ENCODE measurements around the gene TOMT.

Gene TOMT, protein sequence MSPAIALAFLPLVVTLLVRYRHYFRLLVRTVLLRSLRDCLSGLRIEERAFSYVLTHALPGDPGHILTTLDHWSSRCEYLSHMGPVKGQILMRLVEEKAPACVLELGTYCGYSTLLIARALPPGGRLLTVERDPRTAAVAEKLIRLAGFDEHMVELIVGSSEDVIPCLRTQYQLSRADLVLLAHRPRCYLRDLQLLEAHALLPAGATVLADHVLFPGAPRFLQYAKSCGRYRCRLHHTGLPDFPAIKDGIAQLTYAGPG

DNA sequence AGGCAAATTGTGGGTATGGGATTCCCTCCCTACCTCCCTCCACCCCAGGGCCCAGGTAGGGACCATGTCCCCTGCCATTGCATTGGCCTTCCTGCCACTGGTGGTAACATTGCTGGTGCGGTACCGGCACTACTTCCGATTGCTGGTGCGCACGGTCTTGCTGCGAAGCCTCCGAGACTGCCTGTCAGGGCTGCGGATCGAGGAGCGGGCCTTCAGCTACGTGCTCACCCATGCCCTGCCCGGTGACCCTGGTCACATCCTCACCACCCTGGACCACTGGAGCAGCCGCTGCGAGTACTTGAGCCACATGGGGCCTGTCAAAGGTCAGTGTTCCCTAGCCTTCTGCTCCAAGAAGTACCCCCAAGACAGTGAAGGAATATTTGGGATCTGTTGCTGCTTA lies at the start of gene TOMT:
Gene TOMT, plus strand, starts transcription at position 37 of the 400 bp plus-strand sequence. Its CDS starts 28 bp downstream, at position 65.
- no peak for DNase-seq
- no peak for ATAC-seq

- DNase-seq = no peak
- no peak for ATAC-seq
These were observed 47.2 kb upstream of the TOMT start for GRCh38 chr11:72058416-72059034.

DNA sequence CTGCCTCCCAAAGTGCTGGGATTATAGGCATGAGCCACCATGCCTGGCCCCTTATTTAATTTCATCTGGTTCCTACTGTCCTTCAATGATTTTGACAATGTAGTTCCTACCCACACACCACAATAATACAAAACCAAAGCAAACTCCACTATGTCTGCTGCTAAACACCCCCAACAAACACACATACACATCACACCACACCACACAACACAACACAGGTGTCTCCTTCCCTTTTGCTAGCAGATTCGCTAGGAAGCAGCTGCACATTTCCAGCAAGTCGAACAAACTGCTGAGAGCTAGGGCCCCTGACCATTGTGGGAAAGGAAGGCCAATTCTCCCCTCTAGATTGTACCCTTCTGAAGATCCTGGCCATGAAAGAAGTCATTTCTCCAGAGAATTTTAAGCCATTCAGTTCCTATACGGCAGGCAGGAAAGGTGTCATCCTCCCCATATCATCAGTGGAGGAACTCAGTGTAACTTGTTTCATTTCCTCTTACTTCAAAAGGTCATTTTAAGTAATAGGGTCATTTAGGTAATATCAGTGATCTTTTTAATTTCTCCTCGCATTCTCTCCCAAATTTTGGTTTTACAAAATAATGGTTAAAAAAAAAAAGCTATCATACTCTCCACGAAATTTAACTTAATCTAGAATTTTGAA lies 43.9 kb upstream of the TOMT start:
- ATAC-seq (no peak), DNase-seq (no peak)

DNA sequence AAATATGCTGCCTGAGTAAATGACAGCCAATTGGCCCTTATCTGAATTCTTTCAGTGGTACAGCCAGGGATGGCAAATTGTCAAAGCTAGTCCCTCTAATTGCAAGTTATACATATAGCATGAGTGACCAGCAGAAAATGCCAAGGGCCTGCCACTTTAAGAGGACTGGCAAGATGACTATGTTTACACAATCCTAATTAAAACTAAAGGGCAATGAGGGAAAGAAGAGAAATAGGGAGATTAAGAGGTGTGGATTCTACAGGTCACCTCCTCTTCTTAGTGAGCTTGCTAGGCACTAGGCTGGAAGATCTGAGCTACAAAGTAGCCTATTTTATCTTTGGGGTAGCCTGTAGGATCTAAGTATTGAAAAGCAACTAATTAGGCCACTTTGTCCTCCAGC lies 38.9 kb upstream of the TOMT start:
- ATAC-seq (no peak), DNase-seq (no peak)

GRCh38 chr11:72067266-72067665 lies 38.5 kb upstream of the TOMT start:
- ATAC-seq = no peak

GRCh38 chr11:72067676-72068075 lies 38.0 kb upstream of the TOMT start:
- no peak for ATAC-seq
- DNase-seq = no peak

More at GRCh38 chr11:72067266-72067665, 38.5 kb upstream of the TOMT start:
- DNase-seq = no peak

GRCh38 chr11:72069200-72069599 lies 36.5 kb upstream of the TOMT start:
- no peak for DNase-seq
- no peak for ATAC-seq

- ATAC-seq (peak; percentile 43), DNase-seq (peak; percentile 20)
These were observed 35.9 kb upstream of the TOMT start for GRCh38 chr11:72069787-72070251.

GRCh38 chr11:72070491-72070890 lies 35.2 kb upstream of the TOMT start:
- no peak for ATAC-seq
- no peak for DNase-seq

DNA sequence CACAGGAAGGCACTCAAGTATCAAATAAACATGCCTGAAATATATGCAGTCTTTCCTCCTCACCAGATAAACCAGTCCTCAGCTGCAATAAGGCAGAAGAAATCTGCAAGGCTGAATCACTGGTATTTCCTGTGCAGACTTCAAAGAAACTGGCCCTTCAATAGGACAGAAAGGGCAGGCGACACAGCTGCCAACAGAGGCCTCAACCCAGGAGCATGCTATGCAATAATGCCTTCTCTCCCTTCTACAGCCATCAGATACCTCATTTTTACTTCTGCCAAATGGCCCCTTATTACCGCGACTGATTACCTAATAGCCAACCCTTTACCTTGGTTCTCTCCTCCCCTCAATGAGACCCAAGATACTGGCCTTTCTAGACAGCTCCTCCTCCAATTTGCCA lies 33.4 kb upstream of the TOMT start:
- ATAC-seq (peak; percentile 65), DNase-seq (no peak)

GRCh38 chr11:72075109-72075508 lies 30.6 kb upstream of the TOMT start:
- ATAC-seq (no peak), DNase-seq (no peak)

DNA sequence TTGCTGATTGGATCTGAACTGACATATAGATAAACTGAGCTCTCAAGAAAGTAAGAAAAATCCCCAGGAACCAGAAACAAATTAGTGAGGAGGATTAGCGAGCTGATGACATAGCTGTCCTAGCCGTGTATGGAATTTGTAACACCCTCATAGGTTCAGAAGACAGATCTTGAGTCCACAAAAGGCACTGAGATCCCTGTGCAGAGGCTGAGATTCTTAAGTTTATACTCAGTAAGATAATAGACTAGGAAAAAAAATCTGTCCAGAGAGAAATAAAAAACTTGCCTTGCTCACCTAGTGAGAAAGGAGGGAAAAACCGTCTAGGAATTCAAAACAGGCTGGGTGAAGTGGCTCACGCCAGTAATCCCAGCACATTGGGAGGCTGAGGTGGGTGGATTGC lies 30.0 kb upstream of the TOMT start:
- DNase-seq (no peak), ATAC-seq (no peak)

DNA sequence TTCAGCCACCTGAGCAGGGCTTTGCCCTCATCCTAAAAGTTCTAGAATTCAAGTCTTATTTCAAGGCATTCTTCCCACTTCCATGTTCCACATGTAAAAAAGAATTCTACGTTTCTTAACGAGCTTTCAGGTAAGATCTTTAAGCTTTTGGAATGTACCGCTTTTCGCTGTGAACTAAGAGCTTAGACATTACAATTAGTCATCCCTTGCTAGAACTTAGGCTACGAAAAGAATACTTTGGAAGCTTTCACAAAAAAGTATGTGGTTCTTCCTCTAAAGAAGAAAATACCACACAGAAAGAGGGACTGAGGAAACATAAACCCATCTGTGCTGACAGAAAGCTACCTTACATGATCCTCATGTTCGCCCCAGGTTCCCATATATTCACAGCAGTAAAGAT lies 27.2 kb upstream of the TOMT start:
- no peak for ATAC-seq
- no peak for DNase-seq

DNA sequence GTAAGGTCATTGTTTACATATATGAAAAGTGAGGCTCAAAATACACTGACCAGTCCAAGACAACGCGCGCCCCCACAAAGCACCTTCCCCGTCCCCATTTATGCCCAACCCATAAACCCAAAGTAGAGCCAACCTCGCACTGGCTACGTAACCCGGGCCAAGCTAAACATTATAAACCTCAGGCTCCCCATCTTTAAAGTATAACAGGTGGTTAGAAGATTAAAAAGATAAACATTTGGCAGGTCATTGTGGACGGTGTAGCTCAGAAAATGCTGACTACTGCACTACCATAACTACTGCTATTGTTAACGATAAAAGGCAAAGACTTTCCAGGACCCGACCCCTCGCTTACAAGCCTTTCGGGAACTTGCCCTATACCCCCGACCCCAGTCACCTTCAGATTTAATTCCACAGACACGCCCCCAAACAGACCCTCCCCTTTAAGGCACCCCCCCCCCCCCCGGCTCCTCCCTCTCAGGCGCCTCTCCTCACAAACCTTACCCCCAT lies 25.9 kb upstream of the TOMT start:
- ATAC-seq (no peak), DNase-seq (no peak)

DNA sequence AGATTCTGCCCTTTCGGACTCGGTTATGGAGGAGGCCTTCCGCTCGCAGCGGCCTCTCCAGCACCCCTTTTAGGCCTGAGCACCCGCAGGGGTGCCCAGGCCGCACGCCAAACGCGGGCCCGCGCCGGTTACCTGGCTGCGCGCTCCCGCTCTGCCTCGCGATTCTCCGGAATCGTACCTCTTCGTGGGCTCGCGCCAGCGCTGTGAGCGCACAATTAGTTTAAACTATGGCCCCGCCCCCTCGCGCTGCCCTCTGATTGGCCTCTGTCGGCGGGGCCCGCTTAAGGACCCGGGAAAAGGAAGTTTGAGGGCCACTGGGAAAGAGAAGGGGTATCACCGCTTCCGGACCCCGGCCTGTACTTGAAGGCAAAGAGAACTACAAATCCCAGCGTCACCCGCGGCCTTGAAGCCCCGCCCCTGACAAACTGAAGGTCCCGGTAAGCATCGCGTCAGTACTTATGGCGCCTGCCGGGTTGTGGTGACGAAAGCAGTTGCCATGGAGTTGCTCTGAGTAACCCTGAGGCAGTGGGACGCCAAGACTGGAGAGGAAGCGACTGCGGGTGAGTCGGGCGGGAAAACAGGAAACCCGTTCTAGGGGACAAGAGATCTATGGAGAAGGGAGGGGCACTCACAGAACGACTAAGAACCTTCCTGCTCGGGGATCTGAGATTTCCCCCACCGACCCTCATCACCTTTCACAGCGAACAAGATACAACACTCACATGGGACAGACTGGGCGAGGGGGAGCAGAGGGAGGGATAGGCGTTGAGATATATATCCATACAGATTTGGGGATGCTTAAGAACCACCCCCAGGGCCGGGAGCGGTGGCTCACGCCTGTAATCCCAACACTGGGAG lies 25.2 kb upstream of the TOMT start, which contains the start of the genes LRRC51 and NUMA1:
Gene LRRC51, plus strand, starts transcription at position 525 of the 858 bp plus-strand sequence. CDS start 8,234 bp downstream, outside the sequence.
Gene NUMA1, minus strand, starts transcription at position 217 of the 858 bp plus-strand sequence. CDS start 44,599 bp downstream, outside the sequence.
- peak; percentile 96 for ATAC-seq
- DNase-seq = peak; percentile 98

- no peak for DNase-seq
- ATAC-seq = no peak
These were observed 24.5 kb upstream of the TOMT start for GRCh38 chr11:72081184-72081644.

DNA sequence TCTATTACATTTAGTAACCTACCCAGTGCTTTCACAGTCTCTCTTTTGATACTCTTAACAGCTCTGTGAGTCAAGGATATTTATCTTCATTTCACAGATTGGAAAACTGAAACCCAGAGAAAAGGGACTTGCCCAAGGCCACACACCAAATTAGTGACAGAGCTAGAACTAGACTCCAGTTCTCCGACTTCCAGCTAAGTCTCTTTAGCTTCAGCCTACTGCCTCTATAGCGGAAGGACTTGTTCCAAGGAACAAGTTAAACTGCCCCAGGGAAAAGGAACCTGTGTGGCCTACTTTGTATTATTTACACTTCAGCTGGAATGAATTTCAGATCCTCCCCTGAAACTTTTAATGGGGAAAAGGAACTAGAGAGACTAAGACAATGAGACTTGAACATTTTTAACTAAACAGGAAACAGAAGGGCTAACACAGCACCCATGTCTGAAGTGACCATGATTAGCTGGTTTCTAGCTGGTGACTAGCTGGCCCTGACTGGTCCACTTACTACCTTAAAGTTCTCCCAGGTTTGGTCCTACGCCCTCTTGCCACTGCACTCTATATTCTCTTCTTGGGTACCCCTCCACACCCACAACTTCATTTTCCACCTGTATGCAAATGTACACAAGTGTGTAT lies 23.8 kb upstream of the TOMT start:
- DNase-seq (no peak), ATAC-seq (no peak)

DNA sequence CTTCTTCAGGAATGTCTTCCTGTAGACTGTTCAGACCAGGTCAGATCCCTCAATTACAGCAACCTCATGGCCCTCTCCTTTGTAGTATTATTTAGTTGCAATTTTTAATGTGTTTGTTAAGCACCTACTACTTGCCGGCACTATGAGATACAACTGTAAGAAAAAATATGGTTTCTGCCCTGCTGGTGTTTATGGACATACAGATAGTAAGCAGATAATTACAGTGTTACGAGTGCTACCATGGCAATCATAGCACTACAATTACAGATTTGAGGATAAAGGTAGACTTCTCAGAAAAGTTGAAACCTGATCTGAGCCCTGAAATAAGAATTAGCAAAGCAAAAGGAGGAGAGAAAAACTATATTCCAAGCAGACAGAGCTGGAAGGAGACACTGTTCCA lies 22.3 kb upstream of the TOMT start:
- no peak for DNase-seq
- no peak for ATAC-seq

DNA sequence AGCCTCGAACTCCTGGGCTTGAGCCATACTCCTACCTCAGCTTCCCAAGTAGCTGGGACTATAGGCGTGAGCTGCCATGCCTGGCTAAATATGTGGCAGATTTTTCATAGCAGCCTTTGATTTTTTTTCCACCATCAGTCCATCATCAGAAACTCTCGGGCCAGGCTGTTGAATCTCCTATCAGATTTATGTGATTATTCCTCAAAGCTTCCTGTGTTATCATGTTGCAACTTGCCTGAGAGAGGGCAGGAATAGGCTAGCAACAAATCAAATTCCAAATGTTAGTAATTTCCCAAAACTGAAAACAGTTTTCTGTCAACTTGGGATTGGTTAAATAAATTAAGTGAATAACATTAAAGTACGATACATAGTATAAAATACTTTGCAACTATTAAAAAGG lies 21.6 kb upstream of the TOMT start:
- ATAC-seq (no peak), DNase-seq (no peak)

DNA sequence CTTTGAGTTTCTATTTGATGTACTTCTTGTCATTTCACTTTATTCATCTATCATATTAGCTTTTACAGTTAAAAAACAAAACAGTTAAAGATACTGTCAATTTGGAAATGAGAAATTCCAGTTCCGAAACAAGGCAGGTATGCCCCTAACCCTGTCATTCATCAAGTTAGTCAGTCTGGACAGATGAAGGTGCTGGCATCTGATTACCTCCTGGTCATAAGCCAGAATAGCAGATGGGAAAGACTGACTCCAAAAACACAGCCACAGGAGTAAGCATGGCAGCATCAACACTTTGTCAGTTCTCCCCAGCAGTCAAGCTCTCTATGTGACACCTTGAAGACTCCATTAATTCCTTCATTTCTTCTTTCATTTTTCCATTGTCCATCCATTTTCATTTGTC lies 20.8 kb upstream of the TOMT start:
- ATAC-seq (no peak), DNase-seq (no peak)

GRCh38 chr11:72085621-72086351 lies 19.9 kb upstream of the TOMT start:
- ATAC-seq (no peak), DNase-seq (no peak)

All from stimulated activated naive CD8-positive, alpha-beta T cell treated with anti-CD3 and anti-CD28 coated beads, Interleukin-15, Interleukin-2, amounts not matched to agents 100 U/mL and 50 U/mL, for 24 hours (primary cell).